GM20431 (cell line): ENCODE results near the gene CELA3B.
"Not testable (repeated sequence)": the region's sequence is repeated elsewhere in the genome, so short reads cannot be mapped to it uniquely, and the experiment has no call there.

Source experiments
- in situ Hi-C: fragments of 300-500 bp; cut with MseI, MboI; formaldehyde crosslinking; loops from one replicate; pipeline ENCODE4 v1.15.0; 2020; ENCODE audit warnings: low sequenced_read_pairs; ENCODE audit not compliant: unreplicated experiment

CELA3B gene

GRCh38 chr1:21976703-21977239 is at the start of gene CELA3B:
Gene CELA3B (plus strand): TSS chr1:21977022. CDS start chr1:21977040, 18 bp downstream.
- in situ Hi-C loops = not testable (repeated sequence)

GRCh38 chr1:21927533-21928237 is 49.1 kb upstream of the CELA3B start:
- in situ Hi-C loops = no loop called here

- in situ Hi-C loops = no loop called here
These were observed 46.7 kb upstream of the CELA3B start for GRCh38 chr1:21930080-21930571.

- in situ Hi-C loops = no loop called here
These were observed 46.1 kb upstream of the CELA3B start for GRCh38 chr1:21930629-21931170.

GRCh38 chr1:21931171-21932093 is 45.4 kb upstream of the CELA3B start:
- in situ Hi-C loops = no loop called here

- in situ Hi-C loops = no loop called here
These were observed 44.7 kb upstream of the CELA3B start for GRCh38 chr1:21932127-21932526.

GRCh38 chr1:21933397-21934248 is 43.2 kb upstream of the CELA3B start:
- in situ Hi-C loops = no loop called here

- in situ Hi-C loops = no loop called here
These were observed 41.4 kb upstream of the CELA3B start for GRCh38 chr1:21935393-21935804.

GRCh38 chr1:21935891-21936365 is 40.9 kb upstream of the CELA3B start:
- in situ Hi-C loops = no loop called here

- in situ Hi-C loops = no loop called here
These were observed 40.3 kb upstream of the CELA3B start for GRCh38 chr1:21936366-21937031.

- in situ Hi-C loops = no loop called here
These were observed 39.8 kb upstream of the CELA3B start, which contains the start of gene HSPG2 for GRCh38 chr1:21937034-21937371. Gene HSPG2 (minus strand): TSS chr1:21937310. CDS start chr1:21937217, 93 bp downstream.

- in situ Hi-C loops = no loop called here
These were observed 39.3 kb upstream of the CELA3B start for GRCh38 chr1:21937372-21938121.

- in situ Hi-C loops = no loop called here
These were observed 37.9 kb upstream of the CELA3B start for GRCh38 chr1:21938732-21939538.

- in situ Hi-C loops = no loop called here
These were observed 37.0 kb upstream of the CELA3B start for GRCh38 chr1:21939650-21940374.

- in situ Hi-C loops = no loop called here
These were observed 36.3 kb upstream of the CELA3B start for GRCh38 chr1:21940492-21940891.

GRCh38 chr1:21941370-21941769 is 35.5 kb upstream of the CELA3B start:
- in situ Hi-C loops = no loop called here

- in situ Hi-C loops = no loop called here
These were observed 34.4 kb upstream of the CELA3B start for GRCh38 chr1:21942464-21942863.
